BLaER1 (cell line): Measurements from ENCODE around the gene WDR5B.

Experiments used
- H3K27ac ChIP-seq: shearing (Covaris generic); formaldehyde crosslinking; 2 replicates; pipeline ENCODE4 v1.8.1; 2022
- H3K27me3 ChIP-seq: shearing (Covaris generic); formaldehyde crosslinking; 2 replicates; pipeline ENCODE4 v1.8.1; 2022
- H3K36me3 ChIP-seq: shearing (Covaris generic); formaldehyde crosslinking; 2 replicates; pipeline ENCODE4 v1.8.1; 2022
- H3K4me1 ChIP-seq: shearing (Covaris generic); formaldehyde crosslinking; 2 replicates; pipeline ENCODE4 v1.8.1; 2022
- H3K4me2 ChIP-seq: shearing (Covaris generic); formaldehyde crosslinking; 2 replicates; pipeline ENCODE4 v1.8.1; 2022
- H3K4me3 ChIP-seq: shearing (Covaris generic); formaldehyde crosslinking; 2 replicates; pipeline ENCODE4 v1.8.1; 2022
- H3K9ac ChIP-seq: shearing (Covaris generic); formaldehyde crosslinking; 2 replicates; pipeline ENCODE4 v1.8.1; 2022
- H3K9me3 ChIP-seq: shearing (Covaris generic); formaldehyde crosslinking; 2 replicates; pipeline ENCODE4 v1.8.1; 2022
- H4K20me1 ChIP-seq: shearing (Covaris generic); formaldehyde crosslinking; 2 replicates; pipeline ENCODE4 v1.8.1; 2022
- Cebpa-rat ChIP-seq: shearing (Covaris generic); IDR thresholded peaks from 2 replicates; pipeline ENCODE4 v1.8.1; 2022

WDR5B gene

GRCh38 chr3:122410111-122410510 lies 5.8 kb downstream of the WDR5B start:
- peaks cover 24% of the 10 kb centered on the region for H3K4me1 ChIP-seq

GRCh38 chr3:122409446-122409845 lies 6.4 kb downstream of the WDR5B start:
- TF ChIP-seq Cebpa-rat, result no peak
- Histone ChIP-seq H3K36me3 (peaks cover 86% of the 10 kb centered on the region), H3K27ac (no peak overlapping the region), H3K4me1 (peaks cover 17% of the 10 kb centered on the region), H3K27me3 (no peaks in the 10 kb centered on the region), H3K9me3 (no peaks in the 10 kb centered on the region), H4K20me1 (no peaks in the 10 kb centered on the region), H3K4me3 (no peak overlapping the region), H3K4me2 (no peak overlapping the region), H3K9ac (no peak overlapping the region)

More at GRCh38 chr3:122410111-122410510, 5.8 kb downstream of the WDR5B start:
- no peaks in the 10 kb centered on the region for H3K9me3 ChIP-seq
- no peaks in the 10 kb centered on the region for H3K27me3 ChIP-seq
- no peak overlapping the region for H3K4me3 ChIP-seq
- no peak overlapping the region for H3K4me2 ChIP-seq
- H3K9ac ChIP-seq, result no peak overlapping the region
- no peak overlapping the region for H3K27ac ChIP-seq
- peaks cover 80% of the 10 kb centered on the region for H3K36me3 ChIP-seq
- H4K20me1 ChIP-seq, result no peaks in the 10 kb centered on the region
- no peak for TF ChIP-seq Cebpa-rat

- Histone ChIP-seq H3K9ac (no peak overlapping the region), H3K4me2 (no peak overlapping the region), H3K4me3 (no peak overlapping the region), H3K9me3 (no peaks in the 10 kb centered on the region), H3K36me3 (peaks cover 95% of the 10 kb centered on the region), H4K20me1 (no peaks in the 10 kb centered on the region), H3K27me3 (no peaks in the 10 kb centered on the region), H3K4me1 (peaks cover 2% of the 10 kb centered on the region; the same call in 1 of the 2 replicates), H3K27ac (no peak overlapping the region)
- TF ChIP-seq Cebpa-rat, result no peak
These were observed 7.9 kb downstream of the WDR5B start for GRCh38 chr3:122407946-122408345.

GRCh38 chr3:122406198-122406597 lies 9.7 kb downstream of the WDR5B start:
- no peaks in the 10 kb centered on the region for H3K9me3 ChIP-seq
- H3K36me3 ChIP-seq, result peaks cover 85% of the 10 kb centered on the region
- no peaks in the 10 kb centered on the region for H3K4me1 ChIP-seq
- no peak overlapping the region for H3K4me3 ChIP-seq
- H3K9ac ChIP-seq, result no peak overlapping the region
- H3K27ac ChIP-seq, result no peak overlapping the region
- H4K20me1 ChIP-seq, result 0 out of 2 replicates have a peak, but pooled peaks cover 8% of the 10 kb centered on the region
- H3K4me2 ChIP-seq, result no peak overlapping the region
- no peaks in the 10 kb centered on the region for H3K27me3 ChIP-seq
- TF ChIP-seq Cebpa-rat, result no peak

- H3K4me3 ChIP-seq, result no peak overlapping the region
- H3K27ac ChIP-seq, result no peak overlapping the region
- H3K4me1 ChIP-seq, result no peaks in the 10 kb centered on the region
- no peaks in the 10 kb centered on the region for H3K27me3 ChIP-seq
- no peak for TF ChIP-seq Cebpa-rat
- H4K20me1 ChIP-seq, result peaks cover 8% of the 10 kb centered on the region; the same call in 1 of the 2 replicates
- H3K4me2 ChIP-seq, result no peak overlapping the region
- H3K36me3 ChIP-seq, result peaks cover 76% of the 10 kb centered on the region
- no peaks in the 10 kb centered on the region for H3K9me3 ChIP-seq
- no peak overlapping the region for H3K9ac ChIP-seq
These were observed 10.8 kb downstream of the WDR5B start for GRCh38 chr3:122405015-122405414.

- Histone ChIP-seq H3K9me3 (no peaks in the 10 kb centered on the region), H3K27ac (no peak overlapping the region), H3K27me3 (no peaks in the 10 kb centered on the region), H3K36me3 (peaks cover 73% of the 10 kb centered on the region), H4K20me1 (peaks cover 8% of the 10 kb centered on the region; the same call in 1 of the 2 replicates), H3K9ac (no peak overlapping the region), H3K4me3 (no peak overlapping the region), H3K4me2 (no peak overlapping the region), H3K4me1 (no peaks in the 10 kb centered on the region)
- TF ChIP-seq Cebpa-rat, result no peak
These were observed 12.4 kb downstream of the WDR5B start for GRCh38 chr3:122403489-122403888.

- no peaks in the 10 kb centered on the region for H3K9me3 ChIP-seq
- no peak overlapping the region for H3K27ac ChIP-seq
- H3K4me3 ChIP-seq, result no peak overlapping the region
- peaks cover 8% of the 10 kb centered on the region; the same call in 1 of the 2 replicates for H4K20me1 ChIP-seq
- H3K4me2 ChIP-seq, result no peak overlapping the region
- H3K36me3 ChIP-seq, result peaks cover 31% of the 10 kb centered on the region
- H3K9ac ChIP-seq, result no peak overlapping the region
- TF ChIP-seq Cebpa-rat, result no peak
- peaks cover 8% of the 10 kb centered on the region; the same call in 1 of the 2 replicates for H3K4me1 ChIP-seq
- H3K27me3 ChIP-seq, result no peaks in the 10 kb centered on the region
These were observed 16.9 kb downstream of the WDR5B start for GRCh38 chr3:122398920-122399319.

- Histone ChIP-seq H3K4me1 (peaks cover 8% of the 10 kb centered on the region; the same call in 1 of the 2 replicates), H3K4me2 (no peak overlapping the region), H3K9ac (no peak overlapping the region), H3K27me3 (no peaks in the 10 kb centered on the region), H3K4me3 (no peak overlapping the region), H3K36me3 (peaks cover 24% of the 10 kb centered on the region; the same call in 1 of the 2 replicates), H4K20me1 (peaks cover 8% of the 10 kb centered on the region; the same call in 1 of the 2 replicates), H3K9me3 (no peaks in the 10 kb centered on the region), H3K27ac (no peak overlapping the region)
- TF ChIP-seq Cebpa-rat, result no peak
These were observed 18.7 kb downstream of the WDR5B start for GRCh38 chr3:122397201-122397600.

GRCh38 chr3:122396511-122396910 lies 19.4 kb downstream of the WDR5B start:
- Histone ChIP-seq H4K20me1 (peaks cover 4% of the 10 kb centered on the region; the same call in 1 of the 2 replicates), H3K4me1 (peaks cover 8% of the 10 kb centered on the region; the same call in 1 of the 2 replicates), H3K27me3 (no peaks in the 10 kb centered on the region), H3K9me3 (no peaks in the 10 kb centered on the region), H3K4me3 (no peak overlapping the region), H3K4me2 (no peak overlapping the region), H3K27ac (no peak overlapping the region), H3K9ac (no peak overlapping the region), H3K36me3 (peaks cover 24% of the 10 kb centered on the region; the same call in 1 of the 2 replicates)
- no peak for TF ChIP-seq Cebpa-rat

- TF ChIP-seq Cebpa-rat, result no peak
- H3K9me3 ChIP-seq, result no peaks in the 10 kb centered on the region
- peaks cover under 1% of the 10 kb centered on the region; the same call in 1 of the 2 replicates for H4K20me1 ChIP-seq
- H3K27ac ChIP-seq, result no peak overlapping the region
- H3K27me3 ChIP-seq, result no peaks in the 10 kb centered on the region
- peaks cover 24% of the 10 kb centered on the region; the same call in 1 of the 2 replicates for H3K36me3 ChIP-seq
- peaks cover 12% of the 10 kb centered on the region for H3K4me1 ChIP-seq
- H3K4me3 ChIP-seq, result no peak overlapping the region
- no peak overlapping the region for H3K4me2 ChIP-seq
- no peak overlapping the region for H3K9ac ChIP-seq
These were observed 20.3 kb downstream of the WDR5B start for GRCh38 chr3:122395582-122395981.
